KOPT-K1 (cell line): ENCODE measurements around the gene ANO1.

Source experiments
- H3K27ac ChIP-seq: fragments of 200-600 bp; sonication (generic); 2 replicates; pipeline ENCODE4 v1.5.1; 2016; ENCODE audit warnings: antibody characterized with exemption, mild to moderate bottlenecking, low read depth, low read length; ENCODE audit not compliant: poor library complexity, severe bottlenecking
- H3K36me3 ChIP-seq: fragments of 200-600 bp; sonication (generic); 2 replicates; pipeline ENCODE4 v1.5.1; 2017; ENCODE audit warnings: antibody characterized with exemption, mild to moderate bottlenecking, low read length, moderate library complexity; ENCODE audit not compliant: insufficient read depth
- H3K9me3 ChIP-seq: fragments of 200-600 bp; sonication (generic); 2 replicates; pipeline ENCODE4 v1.5.1; 2017; ENCODE audit warnings: antibody characterized with exemption, low read length, mild to moderate bottlenecking; ENCODE audit not compliant: insufficient read depth, poor library complexity, severe bottlenecking

Gene ANO1

DNA sequence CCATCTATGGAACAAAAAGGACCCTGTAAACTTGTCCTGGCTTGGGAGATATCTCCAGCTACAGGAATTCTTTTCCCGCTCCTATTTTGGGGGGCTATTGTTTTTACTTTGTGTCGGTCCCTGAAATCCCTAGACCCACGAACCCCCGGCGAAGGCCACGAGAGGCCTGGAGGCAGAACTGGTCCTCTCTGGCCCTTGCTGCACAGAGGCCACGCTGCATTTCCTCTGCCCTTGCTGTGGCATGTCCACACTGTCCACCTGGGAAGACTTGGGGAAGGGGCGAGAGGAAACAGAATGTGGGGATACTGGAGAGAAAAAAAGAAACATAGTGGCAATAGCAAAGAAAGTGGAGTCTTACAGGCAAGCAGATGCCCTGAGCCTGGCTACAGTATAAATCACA, 2.3 kb upstream of the ANO1 start:
- no peaks in the 10 kb centered on the region for H3K9me3 ChIP-seq
- H3K36me3 ChIP-seq = no peaks in the 10 kb centered on the region
- H3K27ac ChIP-seq = no peak overlapping the region

GRCh38 chr11:70076461-70076931, 1.6 kb upstream of the ANO1 start:
- Histone ChIP-seq H3K27ac (no peak overlapping the region), H3K36me3 (no peaks in the 10 kb centered on the region), H3K9me3 (no peaks in the 10 kb centered on the region)

- no peaks in the 10 kb centered on the region for H3K36me3 ChIP-seq
- no peak overlapping the region for H3K27ac ChIP-seq
- H3K9me3 ChIP-seq = no peaks in the 10 kb centered on the region
Observed at GRCh38 chr11:70077411-70078094, 564 bp upstream of the ANO1 start.

- H3K9me3 ChIP-seq = no peaks in the 10 kb centered on the region
- no peak overlapping the region for H3K27ac ChIP-seq
- H3K36me3 ChIP-seq = no peaks in the 10 kb centered on the region
Observed at GRCh38 chr11:70078781-70079616, 882 bp downstream of the ANO1 start.

DNA sequence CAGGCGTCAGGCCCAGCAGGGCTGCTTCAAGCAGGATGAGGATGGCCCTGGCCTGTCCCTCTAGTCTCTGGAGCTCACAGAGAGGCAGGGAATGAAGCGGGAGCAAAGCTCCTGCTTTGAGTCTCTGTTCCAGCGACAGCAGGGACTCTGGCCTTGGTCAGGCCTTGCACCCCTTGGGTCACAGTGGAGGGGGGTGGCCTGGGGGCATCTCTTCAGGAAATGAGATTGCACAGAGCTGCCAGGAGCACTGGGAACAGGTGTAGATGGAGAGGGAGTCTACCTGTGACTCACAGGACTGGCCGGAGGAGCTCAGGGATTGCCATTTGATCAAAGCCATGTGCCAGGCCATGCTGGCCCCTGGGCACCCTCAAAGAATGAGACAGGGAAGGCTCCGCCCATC, 1.6 kb downstream of the ANO1 start:
- Histone ChIP-seq H3K36me3 (no peaks in the 10 kb centered on the region), H3K9me3 (no peaks in the 10 kb centered on the region), H3K27ac (no peak overlapping the region)

- Histone ChIP-seq H3K36me3 (no peaks in the 10 kb centered on the region), H3K9me3 (no peaks in the 10 kb centered on the region), H3K27ac (no peak overlapping the region)
Observed at GRCh38 chr11:70080763-70081162, 2.6 kb downstream of the ANO1 start.

GRCh38 chr11:70082829-70083228, 4.7 kb downstream of the ANO1 start:
- no peaks in the 10 kb centered on the region for H3K9me3 ChIP-seq
- H3K27ac ChIP-seq = no peak overlapping the region
- no peaks in the 10 kb centered on the region for H3K36me3 ChIP-seq

DNA sequence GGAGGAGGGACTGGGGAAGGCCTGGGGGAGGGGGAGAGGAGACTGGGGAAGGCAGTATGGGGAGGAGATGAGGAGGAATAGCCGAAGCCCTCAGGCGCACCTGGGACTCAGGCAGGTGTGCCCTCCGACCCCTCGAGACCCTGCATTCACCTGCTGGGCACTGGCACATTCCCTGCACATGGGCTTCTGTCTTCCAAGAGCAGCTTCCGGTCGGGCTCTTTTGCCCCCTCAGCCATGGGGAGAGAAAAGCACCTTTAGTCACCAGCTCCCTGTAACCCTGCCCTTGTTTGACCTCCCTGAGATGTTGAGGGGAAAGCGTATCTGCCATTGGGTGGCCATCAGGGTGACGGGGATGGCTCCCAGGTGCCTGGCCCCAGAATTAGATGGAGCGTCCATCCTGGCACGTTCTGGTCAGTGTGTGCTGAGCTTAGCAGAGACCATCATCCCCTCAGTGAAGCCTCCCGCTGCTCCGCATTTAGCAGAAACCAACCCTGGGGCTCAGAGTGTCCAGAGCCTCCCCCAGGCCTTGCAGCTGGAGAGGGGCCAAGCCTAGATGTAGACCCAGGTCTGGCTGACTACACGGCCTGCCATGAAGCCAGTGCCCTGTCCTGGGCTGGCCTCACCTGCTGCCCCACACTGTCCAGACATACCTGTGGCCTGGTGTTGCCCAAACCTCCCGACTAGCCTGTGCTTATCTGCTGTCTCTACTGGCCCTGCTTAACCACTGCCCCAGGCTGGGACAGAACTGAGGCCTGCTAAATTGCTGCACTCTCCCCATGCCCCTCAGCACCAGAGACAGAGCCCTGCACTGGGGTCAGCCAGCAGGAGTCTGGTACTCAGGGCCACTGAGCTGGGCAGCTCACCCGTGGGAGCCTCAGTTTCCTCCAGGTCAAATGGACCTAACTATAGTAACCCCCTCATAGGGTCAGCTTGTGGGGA, 6.2 kb downstream of the ANO1 start:
- no peak overlapping the region for H3K27ac ChIP-seq
- no peaks in the 10 kb centered on the region for H3K36me3 ChIP-seq
- H3K9me3 ChIP-seq = no peaks in the 10 kb centered on the region

GRCh38 chr11:70085815-70086769, 8.0 kb downstream of the ANO1 start:
- H3K36me3 ChIP-seq = no peaks in the 10 kb centered on the region
- no peak overlapping the region for H3K27ac ChIP-seq
- no peaks in the 10 kb centered on the region for H3K9me3 ChIP-seq

DNA sequence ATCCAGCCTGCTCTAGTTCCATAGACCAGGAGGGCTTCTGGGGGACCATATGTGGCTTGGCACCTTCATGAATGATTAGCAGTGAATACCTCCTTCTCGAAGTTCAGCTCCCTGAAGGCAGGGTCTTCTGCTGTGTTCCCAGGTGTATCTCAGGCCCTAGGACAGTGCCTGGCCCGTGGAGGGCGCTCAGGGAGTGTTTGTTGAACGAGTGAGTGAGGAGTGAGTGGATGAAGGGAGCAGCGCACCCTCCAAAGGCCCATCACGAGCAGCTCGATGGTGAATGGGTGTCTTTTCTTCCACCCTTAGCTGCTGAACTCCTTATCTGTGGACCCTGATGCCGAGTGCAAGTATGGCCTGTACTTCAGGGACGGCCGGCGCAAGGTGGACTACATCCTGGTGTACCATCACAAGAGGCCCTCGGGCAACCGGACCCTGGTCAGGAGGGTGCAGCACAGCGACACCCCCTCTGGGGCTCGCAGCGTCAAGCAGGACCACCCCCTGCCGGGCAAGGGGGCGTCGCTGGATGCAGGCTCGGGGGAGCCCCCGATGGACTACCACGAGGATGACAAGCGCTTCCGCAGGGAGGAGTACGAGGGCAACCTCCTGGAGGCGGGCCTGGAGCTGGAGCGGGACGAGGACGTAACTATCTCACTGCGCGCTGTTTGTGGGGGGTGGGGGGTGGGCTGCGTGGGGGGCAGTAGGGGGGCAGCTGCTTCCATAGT, 9.5 kb downstream of the ANO1 start:
- Histone ChIP-seq H3K9me3 (no peaks in the 10 kb centered on the region), H3K36me3 (no peaks in the 10 kb centered on the region), H3K27ac (no peak overlapping the region)

- Histone ChIP-seq H3K36me3 (no peaks in the 10 kb centered on the region), H3K27ac (no peak overlapping the region), H3K9me3 (no peaks in the 10 kb centered on the region)
Observed at GRCh38 chr11:70088735-70089250, 10.7 kb downstream of the ANO1 start.

DNA sequence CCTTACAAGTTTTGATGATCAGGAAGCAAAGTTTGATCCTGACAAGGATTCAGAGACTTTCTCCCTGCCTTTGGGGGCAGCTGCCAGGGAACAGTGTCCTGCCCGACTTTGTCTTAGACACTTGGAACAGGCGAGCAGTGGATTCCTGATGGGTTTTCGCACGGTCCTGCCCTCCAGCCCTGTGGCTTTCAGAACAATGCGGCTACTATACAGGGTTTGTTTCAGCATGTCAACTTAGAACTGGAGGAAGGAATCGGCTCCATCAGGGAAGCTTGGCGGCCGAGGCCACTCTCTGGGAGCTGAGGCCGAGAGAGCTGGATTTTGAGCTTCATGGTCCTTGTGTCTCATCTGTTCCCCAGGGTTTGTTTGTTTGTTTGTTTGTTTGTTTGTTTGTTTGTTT, 11.5 kb downstream of the ANO1 start:
- no peaks in the 10 kb centered on the region for H3K9me3 ChIP-seq
- H3K27ac ChIP-seq = no peak overlapping the region
- no peaks in the 10 kb centered on the region for H3K36me3 ChIP-seq

DNA sequence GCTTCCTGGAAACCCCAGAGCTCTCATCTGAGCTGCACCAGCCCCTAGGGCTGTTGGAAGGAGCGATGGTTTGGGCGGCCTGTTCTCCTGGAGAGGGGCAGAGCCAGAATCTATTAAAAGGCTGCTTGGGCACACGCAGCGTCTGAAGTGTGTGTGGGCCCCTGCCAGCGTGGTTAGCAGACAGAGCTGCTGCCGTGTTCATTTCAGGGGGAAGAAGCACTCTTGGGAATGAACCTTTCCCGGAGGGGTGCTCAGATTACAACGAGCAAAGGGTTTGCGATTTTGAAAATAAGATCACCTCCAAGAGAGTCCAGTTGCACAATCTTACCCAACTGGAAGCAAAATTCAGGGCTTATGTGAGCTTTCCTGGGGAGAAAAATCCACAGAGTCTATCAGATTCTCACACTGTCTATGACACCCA, 12.9 kb downstream of the ANO1 start:
- no peaks in the 10 kb centered on the region for H3K36me3 ChIP-seq
- H3K27ac ChIP-seq = no peak overlapping the region
- no peaks in the 10 kb centered on the region for H3K9me3 ChIP-seq
